HL-60 (cell line): Measurements from ENCODE around the gene MTHFD2.

ENCODE experiments used
- DNase-seq, 2 experiments: peaks; one replicate each; pipeline ENCODE4 v3.0.0-alpha.2; 2010 to 2020; ENCODE audit warnings: low read depth in 1 of 2, low spot score in 1 of 2
- H3K27ac ChIP-seq: fragments of 250-450 bp; sonication (Bioruptor Pico); replicated peaks from 2 replicates; pipeline ENCODE4 v1.5.1; 2020; ENCODE audit warnings: mild to moderate bottlenecking, moderate library complexity
- H3K27me3 ChIP-seq: fragments of 250-450 bp; sonication (Bioruptor Pico); 2 replicates; pipeline ENCODE4 v1.5.1; 2021; ENCODE audit warnings: mild to moderate bottlenecking, moderate library complexity; ENCODE audit not compliant: insufficient read depth, poor library complexity, severe bottlenecking
- H3K4me3 ChIP-seq: replicated peaks from 2 replicates; pipeline ENCODE4 v1.5.1; 2011; ENCODE audit warnings: mild to moderate bottlenecking, control low read depth, low read length; ENCODE audit not compliant: insufficient read depth
- GABPA ChIP-seq: IDR thresholded peaks from 2 replicates; pipeline ENCODE4 v1.6.1; 2012; ENCODE audit warnings: low read depth
- POLR2AphosphoS5 ChIP-seq: IDR thresholded peaks from 2 replicates; pipeline ENCODE4 v1.6.1; 2012; ENCODE audit warnings: low read depth
- SPI1 ChIP-seq: IDR thresholded peaks from 2 replicates; pipeline ENCODE4 v1.6.1; 2012; ENCODE audit warnings: low read depth, mild to moderate bottlenecking, borderline replicate concordance
- TF ChIP-seq, protein P1 (sequence below): IDR thresholded peaks from 2 replicates; pipeline ENCODE4 v1.6.1; 2012; ENCODE audit warnings: low read depth; ENCODE audit not compliant: insufficient replicate concordance
- TF ChIP-seq, protein P2 (sequence below): IDR thresholded peaks from one replicate; pipeline ENCODE4 v1.5.1; 2011; ENCODE audit warnings: low read length, control low read depth, inconsistent platforms; ENCODE audit not compliant: insufficient read depth

MTHFD2 gene

DNA sequence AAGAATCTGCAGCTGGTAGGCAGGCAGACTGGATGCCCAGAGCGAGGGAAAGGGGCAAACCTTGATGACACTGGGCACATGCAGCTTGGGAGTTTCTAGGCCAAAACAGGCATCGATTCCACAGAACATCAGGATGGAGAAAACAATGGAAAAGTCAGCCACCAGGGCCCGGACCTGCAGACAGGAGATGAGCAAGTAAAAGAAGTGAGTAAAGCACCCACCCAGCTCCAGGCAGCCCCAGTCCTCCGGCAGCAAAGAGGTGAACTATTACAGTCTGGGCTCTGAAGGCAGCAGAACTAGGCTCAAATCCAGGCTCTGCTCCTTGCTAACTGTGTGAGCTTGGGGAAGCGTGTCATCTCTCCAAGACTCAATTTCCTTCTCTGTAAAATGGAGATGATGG, 36.6 kb downstream of the MTHFD2 start:
- no peaks in the 10 kb centered on the region for H3K27me3 ChIP-seq
- TF ChIP-seq, protein P1, sequence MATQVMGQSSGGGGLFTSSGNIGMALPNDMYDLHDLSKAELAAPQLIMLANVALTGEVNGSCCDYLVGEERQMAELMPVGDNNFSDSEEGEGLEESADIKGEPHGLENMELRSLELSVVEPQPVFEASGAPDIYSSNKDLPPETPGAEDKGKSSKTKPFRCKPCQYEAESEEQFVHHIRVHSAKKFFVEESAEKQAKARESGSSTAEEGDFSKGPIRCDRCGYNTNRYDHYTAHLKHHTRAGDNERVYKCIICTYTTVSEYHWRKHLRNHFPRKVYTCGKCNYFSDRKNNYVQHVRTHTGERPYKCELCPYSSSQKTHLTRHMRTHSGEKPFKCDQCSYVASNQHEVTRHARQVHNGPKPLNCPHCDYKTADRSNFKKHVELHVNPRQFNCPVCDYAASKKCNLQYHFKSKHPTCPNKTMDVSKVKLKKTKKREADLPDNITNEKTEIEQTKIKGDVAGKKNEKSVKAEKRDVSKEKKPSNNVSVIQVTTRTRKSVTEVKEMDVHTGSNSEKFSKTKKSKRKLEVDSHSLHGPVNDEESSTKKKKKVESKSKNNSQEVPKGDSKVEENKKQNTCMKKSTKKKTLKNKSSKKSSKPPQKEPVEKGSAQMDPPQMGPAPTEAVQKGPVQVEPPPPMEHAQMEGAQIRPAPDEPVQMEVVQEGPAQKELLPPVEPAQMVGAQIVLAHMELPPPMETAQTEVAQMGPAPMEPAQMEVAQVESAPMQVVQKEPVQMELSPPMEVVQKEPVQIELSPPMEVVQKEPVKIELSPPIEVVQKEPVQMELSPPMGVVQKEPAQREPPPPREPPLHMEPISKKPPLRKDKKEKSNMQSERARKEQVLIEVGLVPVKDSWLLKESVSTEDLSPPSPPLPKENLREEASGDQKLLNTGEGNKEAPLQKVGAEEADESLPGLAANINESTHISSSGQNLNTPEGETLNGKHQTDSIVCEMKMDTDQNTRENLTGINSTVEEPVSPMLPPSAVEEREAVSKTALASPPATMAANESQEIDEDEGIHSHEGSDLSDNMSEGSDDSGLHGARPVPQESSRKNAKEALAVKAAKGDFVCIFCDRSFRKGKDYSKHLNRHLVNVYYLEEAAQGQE, result no peak
- H3K4me3 ChIP-seq, result no peak overlapping the region
- no peak overlapping the region for H3K27ac ChIP-seq
- no peak for DNase-seq

DNA sequence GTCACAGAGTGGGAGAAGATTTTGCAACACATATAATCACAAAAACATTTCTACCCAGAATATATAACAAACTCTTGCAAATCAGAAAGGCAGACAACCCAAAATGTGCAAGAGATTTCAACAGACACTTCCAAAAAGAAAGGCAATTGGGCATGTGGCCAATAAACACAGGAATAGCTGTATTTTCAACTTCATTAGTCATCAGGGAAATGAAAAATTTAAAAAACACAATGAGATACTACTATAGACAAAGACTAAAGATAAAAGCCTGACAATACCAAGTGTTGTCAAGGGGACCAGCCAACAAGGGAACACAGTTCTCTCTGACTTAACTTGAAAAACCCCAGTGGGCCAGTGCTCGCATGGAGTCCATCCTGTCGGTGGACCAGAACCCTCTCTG, 40.5 kb downstream of the MTHFD2 start:
- TF ChIP-seq SPI1, result no peak
- TF ChIP-seq, protein P2, sequence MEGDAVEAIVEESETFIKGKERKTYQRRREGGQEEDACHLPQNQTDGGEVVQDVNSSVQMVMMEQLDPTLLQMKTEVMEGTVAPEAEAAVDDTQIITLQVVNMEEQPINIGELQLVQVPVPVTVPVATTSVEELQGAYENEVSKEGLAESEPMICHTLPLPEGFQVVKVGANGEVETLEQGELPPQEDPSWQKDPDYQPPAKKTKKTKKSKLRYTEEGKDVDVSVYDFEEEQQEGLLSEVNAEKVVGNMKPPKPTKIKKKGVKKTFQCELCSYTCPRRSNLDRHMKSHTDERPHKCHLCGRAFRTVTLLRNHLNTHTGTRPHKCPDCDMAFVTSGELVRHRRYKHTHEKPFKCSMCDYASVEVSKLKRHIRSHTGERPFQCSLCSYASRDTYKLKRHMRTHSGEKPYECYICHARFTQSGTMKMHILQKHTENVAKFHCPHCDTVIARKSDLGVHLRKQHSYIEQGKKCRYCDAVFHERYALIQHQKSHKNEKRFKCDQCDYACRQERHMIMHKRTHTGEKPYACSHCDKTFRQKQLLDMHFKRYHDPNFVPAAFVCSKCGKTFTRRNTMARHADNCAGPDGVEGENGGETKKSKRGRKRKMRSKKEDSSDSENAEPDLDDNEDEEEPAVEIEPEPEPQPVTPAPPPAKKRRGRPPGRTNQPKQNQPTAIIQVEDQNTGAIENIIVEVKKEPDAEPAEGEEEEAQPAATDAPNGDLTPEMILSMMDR, result no peak
- TF ChIP-seq, protein P1, result no peak
- TF ChIP-seq GABPA, result no peak
- no peak for TF ChIP-seq POLR2AphosphoS5
- Histone ChIP-seq H3K27me3 (no peaks in the 10 kb centered on the region), H3K4me3 (no peak overlapping the region), H3K27ac (no peak overlapping the region)
- DNase-seq, result no peak

DNA sequence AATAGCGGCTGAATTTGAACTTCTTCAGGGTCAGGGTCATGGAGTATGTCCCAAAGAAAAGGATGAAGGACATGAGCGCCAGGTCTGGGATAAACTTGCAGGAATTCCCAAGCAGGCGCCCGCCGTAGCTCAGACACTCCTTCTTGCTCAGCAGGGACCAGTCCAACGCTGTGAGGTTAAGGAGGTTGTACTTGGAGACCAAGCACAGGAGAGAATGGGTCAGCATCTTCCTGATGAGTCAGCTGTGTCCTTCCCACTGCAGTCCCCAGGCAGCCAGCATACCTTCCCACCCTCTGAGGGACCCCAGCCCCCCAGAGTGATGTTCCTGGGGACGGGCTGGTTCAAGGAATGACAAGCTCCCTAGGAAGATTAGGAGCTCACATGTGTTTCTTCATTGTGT, 40.9 kb downstream of the MTHFD2 start:
- no peak for DNase-seq
- TF ChIP-seq POLR2AphosphoS5, result no peak
- TF ChIP-seq SPI1, result no peak
- no peak for TF ChIP-seq GABPA
- TF ChIP-seq, protein P2, result no peak
- TF ChIP-seq, protein P1, result no peak
- H3K27ac ChIP-seq, result no peak overlapping the region
- H3K27me3 ChIP-seq, result no peaks in the 10 kb centered on the region
- no peak overlapping the region for H3K4me3 ChIP-seq
